ENCODE data around the gene ATR. TPM values are rescaled to one million over a fixed set of nuclear protein-coding genes. Genes with fewer than 3 reads are reported as not detected.

Gene ATR
- total and polyA plus RNA-seq, 2 donors (not counting 1 experiment from before 2014, with no cell fraction given) = 12.5 to 17.0 TPM

DNA sequence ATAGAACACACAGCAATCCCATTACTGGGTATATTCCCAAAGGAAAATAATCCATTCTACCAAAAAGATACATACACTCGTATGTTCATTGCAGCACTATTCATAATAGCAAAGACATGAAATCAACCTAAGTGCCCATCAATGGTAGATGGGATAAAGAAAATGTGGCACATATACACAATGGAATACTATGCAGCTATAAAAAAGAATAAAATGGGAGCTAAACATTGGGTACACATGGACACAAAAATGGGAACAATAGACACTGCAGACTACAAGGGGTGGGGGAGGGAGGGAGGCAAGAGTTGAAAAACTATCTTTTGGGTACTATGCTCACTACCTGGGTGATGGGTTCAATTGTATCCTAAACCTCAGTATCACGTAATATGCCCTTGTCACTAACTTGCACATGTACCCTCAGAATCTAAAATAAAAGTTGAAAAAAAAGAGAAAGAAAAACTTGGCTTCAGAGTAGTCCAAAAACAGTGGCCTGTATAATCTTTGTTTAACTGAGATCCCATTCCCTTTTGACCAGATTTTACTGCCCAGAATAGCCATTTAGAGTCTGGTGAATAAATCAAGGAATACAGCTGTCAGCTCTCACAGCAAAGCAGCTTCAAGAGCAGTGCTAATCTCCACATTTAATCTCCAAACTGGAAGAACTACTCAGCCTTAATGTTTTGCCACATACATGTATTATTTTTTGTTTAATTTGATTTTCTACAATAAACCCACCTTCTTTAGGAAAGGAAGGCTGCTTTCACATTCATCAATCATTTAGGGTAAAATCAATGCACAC, 76.1 kb downstream of the ATR start:
- TF ChIP-seq, protein P1, sequence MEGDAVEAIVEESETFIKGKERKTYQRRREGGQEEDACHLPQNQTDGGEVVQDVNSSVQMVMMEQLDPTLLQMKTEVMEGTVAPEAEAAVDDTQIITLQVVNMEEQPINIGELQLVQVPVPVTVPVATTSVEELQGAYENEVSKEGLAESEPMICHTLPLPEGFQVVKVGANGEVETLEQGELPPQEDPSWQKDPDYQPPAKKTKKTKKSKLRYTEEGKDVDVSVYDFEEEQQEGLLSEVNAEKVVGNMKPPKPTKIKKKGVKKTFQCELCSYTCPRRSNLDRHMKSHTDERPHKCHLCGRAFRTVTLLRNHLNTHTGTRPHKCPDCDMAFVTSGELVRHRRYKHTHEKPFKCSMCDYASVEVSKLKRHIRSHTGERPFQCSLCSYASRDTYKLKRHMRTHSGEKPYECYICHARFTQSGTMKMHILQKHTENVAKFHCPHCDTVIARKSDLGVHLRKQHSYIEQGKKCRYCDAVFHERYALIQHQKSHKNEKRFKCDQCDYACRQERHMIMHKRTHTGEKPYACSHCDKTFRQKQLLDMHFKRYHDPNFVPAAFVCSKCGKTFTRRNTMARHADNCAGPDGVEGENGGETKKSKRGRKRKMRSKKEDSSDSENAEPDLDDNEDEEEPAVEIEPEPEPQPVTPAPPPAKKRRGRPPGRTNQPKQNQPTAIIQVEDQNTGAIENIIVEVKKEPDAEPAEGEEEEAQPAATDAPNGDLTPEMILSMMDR (conservative IDR thresholded peaks at IDR 0.05 in 1 of 2, IDR thresholded peaks at IDR 0.05 in 1 of 2; ENCODE audit: low read depth in 1 of 2, low read length in 2 of 2) = no peak
- TF ChIP-seq EZH2 (IDR thresholded peaks at IDR 0.05; ENCODE audit: low read length, missing control alignments) = no peak
- no peak overlapping the region for H3K4me3 ChIP-seq (replicated peaks in 1 of 4; ENCODE audit: control extremely low read depth in 1 of 4, insufficient read depth in 1 of 4, low read depth in 3 of 4, low read length in 4 of 4)
- H3K27ac ChIP-seq (ENCODE audit: insufficient read depth, low read length) = no peak overlapping the region
- H3K9me3 ChIP-seq (ENCODE audit: control insufficient read depth, insufficient read depth, low read depth, low read length) = no peaks in the 10 kb centered on the region
- H3K4me2 ChIP-seq (ENCODE audit: extremely low read depth, insufficient read depth, low read length) = no peak overlapping the region
- no peak overlapping the region for H3K9ac ChIP-seq (ENCODE audit: insufficient read depth, low read length)
- no peak overlapping the region for H2AFZ ChIP-seq (ENCODE audit: low read length)
- H3K27me3 ChIP-seq (ENCODE audit: control insufficient read depth, insufficient read depth, low read length) = no peaks in the 10 kb centered on the region
- H3K4me1 ChIP-seq (ENCODE audit: control insufficient read depth, extremely low read depth, insufficient read depth, low read length) = peaks cover 6% of the 10 kb centered on the region
- H3K36me3 ChIP-seq (ENCODE audit: control insufficient read depth, insufficient read depth, low read length) = no peaks in the 10 kb centered on the region
- H3K79me2 ChIP-seq (ENCODE audit: control insufficient read depth, insufficient read depth, low read length) = no peaks in the 10 kb centered on the region
- H4K20me1 ChIP-seq (ENCODE audit: control insufficient read depth, extremely low read depth, insufficient read depth, low read length) = no peaks in the 10 kb centered on the region
- DNase-seq (ENCODE audit: low read depth in 2 of 2) = peak in 1 of 2 donors; percentile 5

DNA sequence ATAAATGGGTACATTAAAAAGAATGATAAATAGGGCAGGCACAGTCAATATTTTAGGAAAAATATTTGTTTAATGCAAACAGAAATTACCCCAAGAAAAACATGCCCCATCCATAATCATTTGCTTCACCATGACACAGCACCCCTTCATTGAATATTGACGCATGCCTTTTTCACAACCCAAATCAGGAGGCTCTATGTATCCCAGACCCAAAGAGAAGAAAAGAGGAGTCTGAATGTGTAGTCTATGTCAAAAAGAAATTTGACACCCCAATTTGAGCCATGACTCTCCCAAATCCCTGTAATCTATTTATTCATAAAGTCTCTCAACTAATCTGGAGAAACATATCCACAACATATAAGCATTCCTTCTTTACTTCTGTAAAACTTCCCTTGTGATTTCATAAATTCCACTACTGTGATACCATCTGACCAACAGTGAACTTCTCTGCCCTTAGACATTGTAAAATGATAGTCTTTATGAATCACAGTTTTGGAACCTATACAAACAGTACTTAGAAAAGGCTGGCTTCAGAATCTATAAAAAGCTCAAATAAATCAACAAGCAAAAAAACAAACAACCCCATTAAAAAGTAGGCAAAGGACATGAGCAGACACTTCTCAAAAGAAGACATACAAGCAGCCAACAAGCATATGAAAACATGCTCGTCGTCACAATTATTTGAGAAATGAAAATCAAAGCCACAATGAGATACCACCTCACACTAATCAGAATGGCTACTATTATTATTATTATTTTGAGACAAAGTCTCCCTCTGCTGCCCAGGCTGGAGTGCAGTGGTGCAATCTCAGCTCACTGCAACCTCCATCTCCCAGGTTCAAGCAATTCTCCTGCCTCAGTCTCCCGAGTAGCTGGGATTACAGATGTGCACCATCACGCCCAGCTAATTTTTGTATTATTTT, 77.3 kb downstream of the ATR start:
- H3K27me3 ChIP-seq (ENCODE audit: control insufficient read depth, insufficient read depth, low read length) = no peaks in the 10 kb centered on the region
- H4K20me1 ChIP-seq (ENCODE audit: control insufficient read depth, extremely low read depth, insufficient read depth, low read length) = no peaks in the 10 kb centered on the region
- H3K4me1 ChIP-seq (ENCODE audit: control insufficient read depth, extremely low read depth, insufficient read depth, low read length) = peaks cover 6% of the 10 kb centered on the region
- TF ChIP-seq, protein P1 (conservative IDR thresholded peaks at IDR 0.05 in 1 of 2, IDR thresholded peaks at IDR 0.05 in 1 of 2; ENCODE audit: low read depth in 1 of 2, low read length in 2 of 2) = no peak
- TF ChIP-seq EZH2 (IDR thresholded peaks at IDR 0.05; ENCODE audit: low read length, missing control alignments) = no peak
- H3K9me3 ChIP-seq (ENCODE audit: control insufficient read depth, insufficient read depth, low read depth, low read length) = no peaks in the 10 kb centered on the region
- H2AFZ ChIP-seq (ENCODE audit: low read length) = no peak overlapping the region
- H3K4me2 ChIP-seq (ENCODE audit: extremely low read depth, insufficient read depth, low read length) = peak overlapping the region; percentile 15
- H3K9ac ChIP-seq (ENCODE audit: insufficient read depth, low read length) = no peak overlapping the region
- H3K79me2 ChIP-seq (ENCODE audit: control insufficient read depth, insufficient read depth, low read length) = no peaks in the 10 kb centered on the region
- peak overlapping the region; percentile 32 for H3K27ac ChIP-seq (ENCODE audit: insufficient read depth, low read length)
- peaks cover under 1% of the 10 kb centered on the region for H3K36me3 ChIP-seq (ENCODE audit: control insufficient read depth, insufficient read depth, low read length)
- DNase-seq (ENCODE audit: low read depth in 2 of 2) = peak; percentile 81 to 90
- H3K4me3 ChIP-seq (replicated peaks in 1 of 4; ENCODE audit: control extremely low read depth in 1 of 4, insufficient read depth in 1 of 4, low read depth in 3 of 4, low read length in 4 of 4) = no peak overlapping the region

DNA sequence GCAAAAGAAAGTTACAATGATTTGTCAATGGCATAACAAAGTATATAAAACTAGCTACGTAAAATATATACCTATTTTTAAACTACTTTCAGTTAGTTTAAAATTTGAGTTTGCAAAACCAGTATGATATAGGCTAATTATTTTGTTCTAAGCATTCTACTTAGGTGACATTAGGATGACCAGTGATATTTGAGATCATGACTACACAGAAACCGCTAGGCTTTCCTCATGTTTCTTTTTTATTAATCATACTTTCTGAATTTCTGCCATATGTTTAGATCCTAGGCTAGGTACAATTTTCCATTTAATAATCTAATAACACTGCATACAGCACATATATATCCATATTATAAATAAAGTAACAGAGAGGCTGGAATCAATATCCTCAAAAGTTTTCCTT, 78.3 kb downstream of the ATR start:
- H3K4me1 ChIP-seq (ENCODE audit: control insufficient read depth, extremely low read depth, insufficient read depth, low read length) = peaks cover 6% of the 10 kb centered on the region
- H3K9ac ChIP-seq (ENCODE audit: insufficient read depth, low read length) = no peak overlapping the region
- H3K27me3 ChIP-seq (ENCODE audit: control insufficient read depth, insufficient read depth, low read length) = no peaks in the 10 kb centered on the region
- no peak overlapping the region for H3K27ac ChIP-seq (ENCODE audit: insufficient read depth, low read length)
- no peak overlapping the region for H2AFZ ChIP-seq (ENCODE audit: low read length)
- peaks cover 2% of the 10 kb centered on the region for H3K36me3 ChIP-seq (ENCODE audit: control insufficient read depth, insufficient read depth, low read length)
- no peaks in the 10 kb centered on the region for H3K79me2 ChIP-seq (ENCODE audit: control insufficient read depth, insufficient read depth, low read length)
- no peaks in the 10 kb centered on the region for H3K9me3 ChIP-seq (ENCODE audit: control insufficient read depth, insufficient read depth, low read depth, low read length)
- TF ChIP-seq EZH2 (IDR thresholded peaks at IDR 0.05; ENCODE audit: low read length, missing control alignments) = no peak
- TF ChIP-seq, protein P1 (conservative IDR thresholded peaks at IDR 0.05 in 1 of 2, IDR thresholded peaks at IDR 0.05 in 1 of 2; ENCODE audit: low read depth in 1 of 2, low read length in 2 of 2) = no peak
- H3K4me3 ChIP-seq (replicated peaks in 1 of 4; ENCODE audit: control extremely low read depth in 1 of 4, insufficient read depth in 1 of 4, low read depth in 3 of 4, low read length in 4 of 4) = no peak overlapping the region
- H4K20me1 ChIP-seq (ENCODE audit: control insufficient read depth, extremely low read depth, insufficient read depth, low read length) = no peaks in the 10 kb centered on the region
- DNase-seq (ENCODE audit: low read depth in 2 of 2) = peak in 1 of 2 donors; percentile 22
- H3K4me2 ChIP-seq (ENCODE audit: extremely low read depth, insufficient read depth, low read length) = no peak overlapping the region
